NOMO-1 treated with DMSO at 0.1 percent for 48 hours (cell line): ENCODE data around the gene HYKK.
"Not testable (repeated sequence)": the region's sequence is repeated elsewhere in the genome, so short reads cannot be mapped to it uniquely, and the experiment has no call there.

Experiments
- DNase-seq: peaks from one replicate; lab custom pipeline; 2025; ENCODE audit not compliant: unreplicated experiment; lab: John Stamatoyannopoulos, UW

The HYKK gene

DNA sequence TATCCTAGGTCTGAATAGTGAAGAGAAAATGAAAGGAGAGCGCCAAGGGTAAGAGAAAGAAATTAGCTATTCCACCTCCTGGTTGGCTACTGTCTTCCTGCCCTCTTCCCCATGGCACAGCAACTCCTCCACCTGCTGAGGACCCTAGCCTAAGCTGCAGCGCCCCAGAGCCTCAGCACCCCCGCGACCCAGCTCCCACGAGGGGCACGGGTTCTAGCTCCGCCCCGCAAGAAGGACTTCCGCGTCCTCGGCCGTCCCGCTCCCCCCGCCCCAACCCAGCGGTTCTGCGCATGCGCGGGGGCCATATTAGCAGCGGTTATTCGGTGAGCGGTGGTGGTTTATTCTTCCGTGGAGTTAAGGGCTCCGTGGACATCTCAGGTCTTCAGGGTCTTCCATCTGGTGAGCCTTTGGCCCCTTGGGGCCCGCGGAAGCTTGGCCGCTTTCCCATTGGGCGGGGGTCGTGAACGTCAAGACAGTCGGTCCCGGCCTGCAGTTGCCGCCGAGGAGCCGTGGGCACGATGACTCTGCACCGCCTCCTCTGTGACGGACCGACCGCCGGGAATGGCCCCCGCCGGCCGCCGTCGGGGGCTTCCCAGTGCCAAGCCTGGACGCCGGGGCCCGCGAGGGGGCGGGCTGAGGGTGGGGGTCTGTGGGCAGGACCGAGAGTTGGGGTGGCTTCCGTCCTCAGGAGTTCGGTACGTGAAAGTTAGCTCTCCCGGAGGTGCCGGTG is 32.9 kb downstream of the HYKK start, which contains the start of gene PSMA4:
Gene PSMA4, plus strand, starts transcription at position 304 of the 730 bp plus-strand sequence. CDS start 1,484 bp downstream, outside the sequence.
- DNase-seq = peak; percentile 80

DNA sequence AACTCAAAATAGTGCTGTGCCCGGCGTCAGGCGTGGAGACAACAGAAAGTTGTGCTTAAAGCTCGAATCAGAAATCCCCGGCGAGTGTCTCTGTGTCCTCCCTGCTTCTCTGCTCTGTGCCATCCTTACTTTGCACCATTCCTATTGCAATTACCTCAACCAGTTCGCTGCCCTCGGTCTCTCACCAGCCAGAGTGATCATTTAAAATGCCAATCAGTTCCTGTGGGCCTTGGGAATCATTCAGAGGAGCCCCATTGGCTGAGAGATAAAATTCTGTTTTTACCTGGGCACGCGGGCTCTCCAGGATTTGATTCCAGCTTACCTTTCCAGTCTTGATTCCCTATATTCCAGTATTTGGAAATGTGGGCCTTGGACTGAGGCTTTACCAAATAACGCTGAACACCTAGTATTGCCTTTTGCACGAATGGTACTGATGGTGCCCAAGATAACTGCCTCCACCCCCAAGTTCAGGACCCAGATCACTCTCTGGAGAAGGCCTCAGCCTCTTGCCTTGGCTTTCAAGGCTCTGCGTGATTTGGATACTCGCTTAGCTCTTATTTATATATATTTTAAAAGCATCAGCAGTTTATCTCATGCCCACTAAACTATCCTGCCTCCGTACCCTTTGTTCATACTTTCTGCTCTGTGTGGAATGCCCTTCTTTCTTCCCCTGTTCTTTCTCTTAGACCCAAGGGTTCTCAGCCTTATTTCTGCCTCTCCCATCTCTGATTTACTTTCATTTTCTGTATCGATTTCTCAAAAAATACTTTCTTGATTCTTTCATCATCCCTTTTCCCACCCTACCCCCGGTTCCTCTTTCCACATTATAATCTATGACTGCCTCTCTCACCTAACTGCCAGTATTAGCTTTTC is 33.7 kb downstream of the HYKK start:
- DNase-seq = peak; percentile 81

DNA sequence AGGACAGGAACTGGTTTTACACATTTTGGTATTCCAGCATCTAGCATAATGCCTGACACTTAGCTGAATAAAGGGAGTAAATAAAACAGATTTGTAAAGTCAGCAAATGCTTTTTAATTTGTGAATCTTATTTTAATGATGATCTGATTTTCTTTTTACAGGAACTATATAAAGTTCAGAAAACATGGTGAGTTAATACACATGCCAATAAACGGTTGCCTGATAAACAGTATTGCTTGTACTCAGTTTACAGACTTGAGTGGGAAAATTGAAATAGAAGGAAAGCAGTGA is 34.3 kb downstream of the HYKK start:
- DNase-seq = no peak

DNA sequence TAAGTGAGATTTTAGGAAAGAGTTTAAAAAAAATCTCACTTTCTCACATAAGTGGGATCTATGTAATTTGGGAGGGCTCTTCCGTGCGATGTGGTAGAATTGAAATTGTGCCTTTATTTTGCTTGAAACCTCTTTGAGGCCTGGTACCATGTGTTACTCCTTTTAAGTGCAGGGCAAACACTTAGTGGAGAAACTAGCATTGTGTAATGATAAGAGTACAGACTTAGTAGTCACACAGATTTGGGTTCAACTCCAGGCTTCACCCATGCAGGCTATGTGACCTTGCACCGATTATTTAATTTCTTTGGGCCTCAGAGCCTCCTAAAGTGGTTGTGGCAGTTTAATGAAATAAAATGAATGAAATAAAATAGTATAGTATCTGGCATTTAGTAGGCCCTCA is 35.3 kb downstream of the HYKK start:
- DNase-seq = no peak

DNA sequence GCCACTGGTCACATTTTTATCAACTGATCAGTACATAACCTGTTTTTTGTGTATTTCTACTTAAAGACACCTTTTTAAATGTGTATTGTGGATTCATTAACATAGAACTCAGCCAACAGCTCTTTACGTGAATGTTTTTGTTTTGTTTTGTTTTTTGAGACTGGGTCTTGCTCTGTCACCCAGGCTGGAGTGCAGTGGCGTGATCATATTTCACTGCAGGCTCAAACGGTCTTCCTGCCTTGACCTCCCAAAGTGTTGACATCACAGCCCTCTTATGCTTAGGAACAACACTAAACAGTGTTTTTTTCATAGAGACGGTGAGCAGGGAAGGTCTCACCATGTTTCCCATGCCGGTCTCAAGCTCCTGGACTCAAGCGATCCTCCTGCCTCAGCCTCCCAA is 42.8 kb downstream of the HYKK start:
- no peak for DNase-seq

DNA sequence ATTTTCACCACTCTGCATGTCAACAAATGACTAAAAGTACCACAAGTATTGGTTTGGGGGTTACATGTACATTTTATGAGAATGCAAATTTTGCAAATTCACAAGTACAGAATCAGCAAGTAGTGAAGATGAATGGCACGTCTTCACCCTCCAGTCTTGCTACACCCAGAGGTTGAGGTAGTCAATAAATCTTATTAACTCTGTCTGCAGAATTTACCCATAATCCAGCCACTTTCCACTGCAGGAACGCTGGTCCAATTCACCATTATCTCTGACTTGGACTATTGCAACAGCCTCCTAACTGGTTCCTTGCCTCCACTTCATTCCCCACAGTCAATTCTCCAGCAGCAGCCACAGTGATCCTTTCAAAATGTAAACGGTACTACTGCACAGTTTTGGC is 43.4 kb downstream of the HYKK start:
- no peak for DNase-seq

DNA sequence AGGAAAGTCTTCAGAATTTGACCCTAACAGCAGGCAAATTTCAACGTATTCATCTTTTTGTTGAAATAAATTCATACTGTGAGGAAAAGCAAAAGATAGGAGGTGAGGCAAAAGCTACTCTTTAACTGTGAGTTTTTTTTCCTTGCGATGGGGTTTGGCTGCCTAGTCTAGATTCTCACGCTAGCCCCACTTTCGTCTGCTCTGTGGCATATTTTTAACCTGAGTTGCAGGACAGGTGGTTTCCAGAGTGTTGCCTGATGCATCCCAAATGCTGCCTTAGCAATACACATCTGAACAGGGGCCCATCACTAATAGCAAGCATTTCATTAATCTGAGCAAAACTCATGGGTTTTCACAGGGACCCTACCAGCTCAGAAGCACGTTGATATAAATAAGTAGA is 44.5 kb downstream of the HYKK start:
- no peak for DNase-seq

DNA sequence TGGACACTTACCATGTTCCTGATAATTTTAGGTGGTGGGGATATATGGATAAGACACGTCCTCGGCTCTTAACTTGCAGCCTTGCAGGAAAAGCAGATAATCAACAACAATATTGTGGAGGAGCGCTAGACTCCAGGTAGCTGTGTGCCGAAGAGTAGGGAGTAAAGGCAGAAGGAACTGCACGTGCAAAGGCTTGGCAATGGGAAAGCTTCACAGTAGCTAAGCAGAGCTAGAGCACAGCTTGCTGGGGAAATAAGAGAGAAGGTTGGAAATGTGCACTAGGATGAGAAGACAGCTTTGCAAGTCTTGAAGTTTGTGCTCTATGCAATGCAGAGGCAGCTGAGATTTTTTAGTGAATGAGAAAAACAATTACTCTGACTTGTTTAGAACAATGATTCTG is 45.2 kb downstream of the HYKK start:
- no peak for DNase-seq

DNA sequence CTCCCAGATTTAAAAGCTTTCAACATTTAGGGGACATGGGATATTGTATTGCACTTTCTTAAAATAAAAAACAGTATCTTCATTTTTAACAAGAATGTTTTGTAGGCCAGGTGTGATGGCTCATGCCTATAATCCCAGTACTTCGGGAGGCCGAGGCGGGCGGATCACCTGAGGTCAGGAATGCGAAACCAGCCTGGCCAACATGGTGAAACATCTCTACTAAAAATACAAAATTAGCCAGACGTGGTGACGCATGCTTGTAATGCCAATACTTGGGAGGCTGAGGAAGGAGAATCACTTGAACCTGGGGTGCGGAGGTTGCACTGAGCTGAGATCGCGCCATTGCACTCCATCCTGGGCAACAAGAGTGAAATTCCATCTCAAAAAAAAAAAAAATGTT is 52.8 kb downstream of the HYKK start:
- not testable (repeated sequence) for DNase-seq

DNA sequence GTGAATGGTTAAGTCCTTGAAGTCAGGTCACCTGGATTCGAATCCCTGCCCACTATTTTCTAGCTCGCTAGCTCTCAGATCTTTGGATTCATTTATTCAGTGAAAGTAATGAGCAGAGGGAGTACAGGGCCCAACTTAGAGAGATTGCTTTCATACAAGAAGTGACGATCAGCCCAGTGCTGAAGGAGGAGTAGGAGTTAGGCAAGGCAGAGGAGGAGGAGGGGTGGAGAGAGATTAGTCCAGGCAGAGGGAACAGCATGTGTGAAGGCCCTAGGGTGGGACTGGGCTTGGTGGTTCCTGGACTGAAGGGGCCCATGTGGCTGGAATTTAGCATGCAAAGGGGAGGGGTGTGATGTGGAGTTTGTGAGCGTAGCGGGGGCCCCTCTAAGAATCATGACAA is 54.1 kb downstream of the HYKK start:
- no peak for DNase-seq

DNA sequence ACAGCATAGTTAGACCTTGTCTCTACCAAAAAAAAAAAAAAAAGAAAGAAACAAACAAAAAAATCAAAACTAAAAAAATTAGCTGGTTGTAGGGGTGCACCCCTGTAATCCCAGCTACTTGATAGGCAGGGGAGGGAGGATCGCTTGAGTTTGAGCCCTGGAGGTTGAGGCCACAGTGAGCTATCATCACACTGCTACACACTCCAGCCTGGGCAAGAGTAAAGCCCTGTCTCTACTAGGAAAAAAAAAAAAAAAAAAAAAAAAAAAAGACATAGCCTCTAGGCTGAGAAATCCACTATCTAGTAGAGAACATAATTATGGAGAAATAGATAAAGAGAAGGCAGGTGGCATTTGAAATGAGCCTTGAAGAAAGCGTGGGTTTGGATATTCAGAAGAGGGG is 55.7 kb downstream of the HYKK start:
- DNase-seq = no peak

DNA sequence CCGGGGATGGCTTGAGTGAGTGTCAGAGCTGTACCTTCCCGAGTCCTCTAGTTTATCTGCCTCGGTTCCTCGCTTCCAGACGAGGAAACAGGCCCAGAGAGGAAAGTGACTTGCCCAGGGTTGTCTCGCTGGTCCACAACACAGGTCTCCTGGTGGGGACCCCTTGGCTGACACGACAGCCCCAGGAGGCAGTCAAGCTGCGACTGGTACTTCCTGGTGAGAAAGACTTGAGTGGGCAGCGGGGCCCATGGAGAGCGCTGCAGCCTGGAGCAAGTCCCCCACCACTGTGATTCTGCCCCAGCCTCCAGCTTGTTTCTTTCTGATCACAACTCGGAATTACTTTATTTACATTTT is 57.3 kb downstream of the HYKK start:
- DNase-seq = no peak

DNA sequence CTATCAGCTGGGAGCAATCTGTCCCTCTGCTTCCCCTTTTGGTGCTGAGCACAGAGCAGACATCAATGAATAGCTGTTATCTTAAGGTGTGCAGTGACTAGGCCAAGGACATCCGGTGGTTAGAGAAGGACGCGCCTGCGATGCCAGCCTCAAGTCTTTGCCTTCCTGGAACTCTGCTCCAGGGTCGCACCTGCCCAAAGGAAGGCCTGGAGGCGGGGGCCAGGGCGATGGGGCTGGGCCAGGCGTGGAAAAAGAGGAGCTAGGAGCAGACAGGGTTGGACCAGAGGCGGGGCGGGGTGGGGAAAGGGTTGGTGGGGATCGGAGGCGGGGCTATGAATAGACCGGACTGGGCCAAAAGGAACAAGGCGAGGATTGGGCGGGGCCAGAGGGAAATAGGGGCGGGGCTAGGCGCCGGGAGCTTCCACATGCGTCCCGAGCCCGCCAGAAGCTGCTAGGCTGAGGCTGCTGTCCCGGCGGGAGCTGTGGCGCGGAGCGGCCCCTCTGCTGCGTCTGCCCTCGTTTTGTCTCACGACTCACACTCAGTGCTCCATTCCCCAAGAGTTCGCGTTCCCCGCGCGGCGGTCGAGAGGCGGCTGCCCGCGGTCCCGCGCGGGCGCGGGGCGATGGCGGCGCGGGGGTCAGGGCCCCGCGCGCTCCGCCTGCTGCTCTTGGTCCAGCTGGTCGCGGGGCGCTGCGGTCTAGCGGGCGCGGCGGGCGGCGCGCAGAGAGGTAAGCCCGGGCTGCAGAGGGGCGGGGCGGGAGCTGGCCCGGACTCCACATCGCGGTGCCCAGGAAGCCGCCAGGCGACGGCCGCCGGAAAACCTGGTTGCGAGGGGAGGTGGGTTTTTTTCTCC is 57.9 kb downstream of the HYKK start, which contains the start of gene CHRNA5:
Gene CHRNA5, plus strand, starts transcription at position 424 of the 854 bp plus-strand sequence. Its CDS starts 200 bp downstream, at position 624.
- DNase-seq = peak; percentile 69

DNA sequence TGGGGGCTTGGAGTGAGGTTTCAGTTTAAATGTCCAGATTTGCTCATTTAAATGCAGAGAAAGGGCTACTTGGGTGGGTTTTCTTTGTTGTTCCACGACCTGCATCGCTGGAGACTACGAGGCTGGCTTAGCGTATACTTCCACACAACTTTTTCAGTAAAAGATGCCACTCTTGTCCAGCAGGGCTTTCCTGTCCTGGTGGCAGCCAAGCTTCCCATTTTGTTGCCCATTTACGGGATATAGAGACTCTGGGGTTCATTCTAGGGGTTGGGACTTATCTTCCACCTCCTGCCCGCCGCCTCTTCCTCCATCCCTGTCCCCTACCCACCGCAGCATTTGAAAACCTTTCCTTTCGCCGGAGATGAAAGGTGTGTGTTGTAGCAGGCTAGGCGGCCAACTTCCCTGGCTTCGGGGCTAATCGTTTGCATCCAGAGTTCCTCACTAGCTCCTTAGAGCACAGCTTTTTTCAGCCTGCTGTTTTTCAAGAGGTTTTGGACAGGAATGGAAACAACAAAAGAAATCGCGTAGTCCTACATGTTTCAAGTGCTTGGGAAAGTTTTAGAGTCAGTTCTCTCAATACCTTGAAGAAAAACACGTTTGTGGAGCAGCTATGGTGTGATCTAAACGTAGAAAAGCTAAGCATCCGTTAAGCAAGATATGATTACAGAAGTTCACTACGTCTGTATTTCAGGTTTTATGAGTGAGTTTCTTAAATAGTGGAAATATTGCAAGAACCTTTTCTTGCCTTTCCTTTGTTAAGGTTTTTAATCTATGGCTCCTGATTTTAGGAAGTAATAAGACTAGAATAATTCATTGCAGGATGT is 58.8 kb downstream of the HYKK start:
- DNase-seq = no peak

DNA sequence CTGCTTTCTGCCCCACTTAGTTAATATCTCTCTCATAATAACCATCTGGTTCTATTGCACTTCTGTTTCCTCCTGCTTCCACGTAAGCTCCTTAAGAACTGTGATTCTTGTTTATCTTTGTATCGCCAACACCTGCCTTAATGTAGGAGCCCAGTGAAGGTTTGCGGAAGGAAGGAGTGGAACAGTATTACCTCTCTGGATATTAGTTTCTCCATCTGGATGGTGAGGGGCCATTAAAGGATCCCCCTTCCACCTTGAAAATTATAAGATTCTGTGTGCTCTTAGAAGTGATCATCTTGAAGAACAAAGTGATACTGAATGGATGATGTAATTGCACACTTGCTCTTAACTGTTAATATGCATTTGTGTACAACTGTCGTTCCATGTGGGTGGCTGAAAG is 60.2 kb downstream of the HYKK start:
- no peak for DNase-seq

DNA sequence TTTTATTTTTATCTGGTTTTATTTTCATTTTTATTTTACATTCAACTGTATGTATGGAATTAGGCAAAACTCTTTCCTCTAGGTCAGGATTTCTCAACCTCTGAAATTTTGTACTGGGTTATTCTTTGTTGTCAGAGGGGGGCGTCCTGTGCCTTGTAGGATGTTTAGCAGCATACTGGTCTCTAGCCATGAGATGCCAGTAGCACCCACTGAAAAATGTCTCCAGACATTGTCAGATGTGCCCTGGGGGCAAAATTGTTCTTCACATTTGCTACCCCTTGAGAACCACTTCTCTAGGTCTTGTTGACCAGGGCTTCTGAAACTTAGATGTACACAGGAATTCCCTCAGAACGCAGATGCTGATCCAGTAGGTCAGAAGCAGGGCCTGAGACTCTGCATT is 63.3 kb downstream of the HYKK start:
- no peak for DNase-seq

DNA sequence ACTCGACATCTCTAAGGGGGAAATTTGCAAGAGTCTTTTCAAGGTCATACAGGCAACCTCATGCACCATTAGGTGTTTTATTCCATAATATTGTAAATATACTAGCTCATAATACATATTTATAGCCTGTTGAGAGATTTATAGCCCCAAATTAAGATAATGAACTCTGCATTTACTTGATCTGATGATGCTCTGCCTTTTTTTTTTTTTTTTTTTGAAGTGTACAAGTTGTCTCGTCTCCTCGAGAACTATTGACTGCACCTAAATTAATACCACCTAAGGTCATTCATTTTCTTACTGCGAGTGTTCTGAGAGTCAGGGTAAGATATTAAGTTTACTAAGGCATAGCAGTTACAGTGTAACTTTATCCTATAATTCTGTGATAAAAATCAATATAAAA is 64.0 kb downstream of the HYKK start:
- no peak for DNase-seq

DNA sequence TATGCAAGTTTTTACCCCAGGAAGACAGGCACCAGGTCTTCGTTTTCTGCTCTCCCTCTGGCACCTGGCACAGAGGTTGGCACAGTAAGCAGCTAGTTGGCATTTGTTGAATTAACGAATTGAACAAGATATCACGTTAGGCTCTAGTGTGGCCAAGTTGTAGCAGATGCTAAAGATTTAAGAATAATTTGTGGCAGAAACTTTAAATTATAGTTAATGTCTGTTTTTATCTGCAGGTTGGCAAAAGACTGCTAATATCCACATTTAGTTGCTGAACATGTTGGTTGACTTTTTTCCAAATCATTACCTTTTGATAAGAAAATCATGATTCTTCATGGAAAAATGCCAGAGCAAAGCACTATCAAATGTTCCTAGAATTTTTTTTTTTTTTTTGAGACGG is 66.0 kb downstream of the HYKK start:
- no peak for DNase-seq

DNA sequence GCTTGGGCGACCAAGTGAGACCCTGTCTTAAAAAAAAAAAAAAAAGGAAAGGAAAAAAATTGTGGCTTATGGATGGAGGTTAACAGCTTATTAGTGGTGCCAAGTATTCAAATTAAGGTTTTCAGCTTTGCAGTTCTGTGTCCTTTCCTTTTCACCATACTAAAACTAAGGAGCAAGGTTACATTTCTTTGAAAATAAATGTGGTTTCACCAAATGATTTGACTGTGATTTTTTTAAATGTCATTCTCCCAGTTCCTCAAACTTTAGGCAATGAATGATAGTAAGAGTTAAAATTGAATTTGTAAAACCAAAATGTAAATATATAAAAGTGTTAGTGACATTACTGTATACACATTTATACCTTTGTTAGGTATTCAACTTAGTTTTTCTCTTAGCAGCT is 67.6 kb downstream of the HYKK start:
- no peak for DNase-seq
